ENCODE measurements around the gene DHDH.

The DHDH gene

GRCh38 chr19:48958006-48958405 is 24.5 kb downstream of the DHDH start:
- no peak overlapping the region for H3K4me3 ChIP-seq (ENCODE audit: low read depth, low read length)
- no peak for TF ChIP-seq CTCF (IDR thresholded peaks at IDR 0.05; ENCODE audit: insufficient read depth, low read depth, low read length, missing control alignments)
- no peak for DNase-seq (ENCODE audit: low read depth)

DNA sequence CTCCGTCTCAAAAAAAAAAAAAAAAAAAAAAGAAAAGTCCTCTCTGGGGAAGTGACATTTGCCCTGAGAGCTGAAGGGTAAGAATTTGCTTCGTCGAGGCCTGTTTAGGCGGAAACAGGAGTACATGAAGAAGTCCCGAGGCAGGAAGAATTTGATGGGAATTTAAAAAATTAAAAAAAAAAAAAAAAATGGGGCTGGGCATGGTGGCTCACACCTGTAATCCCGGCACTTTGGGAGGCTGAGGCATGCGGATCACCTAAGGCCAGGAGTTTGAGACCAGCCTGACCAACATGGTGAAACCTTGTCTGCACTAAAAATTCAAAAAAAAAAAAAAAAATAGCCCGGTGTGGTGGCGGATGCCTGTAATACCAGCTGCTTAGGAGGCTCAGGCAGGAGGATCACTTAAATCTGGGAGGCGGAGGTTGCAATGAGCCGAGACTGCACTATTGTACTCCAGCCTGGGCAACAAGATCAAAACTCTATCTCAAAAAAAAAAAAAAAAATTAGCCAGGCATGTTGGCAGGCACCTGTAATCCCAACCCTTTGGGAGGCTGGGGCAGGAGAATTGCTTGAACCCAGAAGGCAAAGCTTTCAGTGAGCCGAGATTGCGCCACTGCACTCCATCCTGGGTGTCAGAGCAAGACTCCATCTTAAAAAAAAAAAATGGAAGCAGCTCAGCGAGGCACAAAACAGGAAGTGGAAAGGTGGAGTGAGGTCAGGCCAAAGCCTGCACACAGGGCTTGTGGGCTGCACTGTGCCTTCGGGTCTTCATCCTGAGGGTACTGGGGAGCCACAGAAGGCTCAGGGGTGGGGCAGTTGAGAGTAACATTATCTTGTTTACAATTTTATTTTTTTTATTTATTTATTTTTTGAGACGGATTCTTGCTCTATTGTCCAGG is 26.1 kb downstream of the DHDH start:
- no peak overlapping the region for H3K4me3 ChIP-seq (ENCODE audit: low read depth, low read length)
- TF ChIP-seq CTCF (IDR thresholded peaks at IDR 0.05; ENCODE audit: insufficient read depth, low read depth, low read length, missing control alignments): no peak
- no peak for DNase-seq (ENCODE audit: low read depth)

GRCh38 chr19:48961051-48961649 is 27.7 kb downstream of the DHDH start:
- no peak overlapping the region for H3K4me3 ChIP-seq (ENCODE audit: low read depth, low read length)
- DNase-seq (ENCODE audit: low read depth): no peak
- TF ChIP-seq CTCF (IDR thresholded peaks at IDR 0.05; ENCODE audit: insufficient read depth, low read depth, low read length, missing control alignments): no peak

DNA sequence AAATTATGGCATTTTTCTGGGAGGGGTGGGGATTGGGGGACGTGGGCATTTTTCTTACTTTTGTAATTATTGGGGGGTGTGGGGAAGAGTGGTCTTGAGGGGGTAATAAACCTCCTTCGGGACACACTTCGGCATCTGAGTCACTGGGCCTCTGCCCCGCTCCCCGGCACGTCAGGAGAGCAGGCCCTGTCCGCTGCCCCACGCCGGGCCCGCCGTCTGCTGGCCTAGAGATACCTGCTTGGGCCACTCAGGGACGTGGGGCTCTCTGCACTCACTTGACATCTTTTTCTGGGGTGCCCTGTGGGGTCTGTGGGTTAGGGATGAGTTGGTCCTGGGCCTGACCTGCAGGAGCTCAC is 28.2 kb downstream of the DHDH start:
- DNase-seq (ENCODE audit: low read depth): no peak
- H3K4me3 ChIP-seq (ENCODE audit: low read depth, low read length): no peak overlapping the region
- no peak for TF ChIP-seq CTCF (IDR thresholded peaks at IDR 0.05; ENCODE audit: insufficient read depth, low read depth, low read length, missing control alignments)

- peak overlapping the region; percentile 70 for H3K4me3 ChIP-seq (ENCODE audit: low read depth, low read length)
- no peak for TF ChIP-seq CTCF (IDR thresholded peaks at IDR 0.05; ENCODE audit: insufficient read depth, low read depth, low read length, missing control alignments)
- DNase-seq (ENCODE audit: low read depth): peak; percentile 90
Observed at GRCh38 chr19:48962029-48962848, 28.7 kb downstream of the DHDH start.

DNA sequence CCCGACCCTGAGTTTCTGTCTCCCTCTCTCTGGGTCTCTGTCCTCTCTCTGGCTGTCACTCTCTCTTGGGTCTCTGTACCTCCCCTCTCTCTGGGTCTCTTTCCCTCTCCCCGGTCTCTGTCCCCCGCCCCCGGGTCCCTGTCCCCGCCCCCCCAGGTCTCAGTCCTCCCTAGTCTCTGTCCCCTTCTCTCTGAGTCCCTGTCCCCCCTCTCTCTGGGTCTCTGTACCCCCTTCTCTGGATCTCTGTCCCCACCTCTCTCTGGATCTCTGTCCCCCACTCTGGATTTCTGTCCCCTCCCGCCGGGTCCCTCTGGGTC is 29.3 kb downstream of the DHDH start:
- peak; percentile 36 for DNase-seq (ENCODE audit: low read depth)
- no peak for TF ChIP-seq CTCF (IDR thresholded peaks at IDR 0.05; ENCODE audit: insufficient read depth, low read depth, low read length, missing control alignments)
- H3K4me3 ChIP-seq (ENCODE audit: low read depth, low read length): peak overlapping the region; percentile 70

Measured in GM12865 (cell line).